ENCODE data around the gene LPP.

The LPP gene

GRCh38 chr3:188801393-188801792 lies 647.4 kb downstream of the LPP start:
- in situ Hi-C loops (cut with MboI; ENCODE audit: low sequenced_read_pairs): no loop called here

- in situ Hi-C loops (cut with MboI; ENCODE audit: low sequenced_read_pairs): no loop called here
Measured at GRCh38 chr3:188802645-188803044, 648.7 kb downstream of the LPP start.

- in situ Hi-C loops (cut with MboI; ENCODE audit: low sequenced_read_pairs): no loop called here
Measured at GRCh38 chr3:188807006-188807405, 653.0 kb downstream of the LPP start.

- in situ Hi-C loops (cut with MboI; ENCODE audit: low sequenced_read_pairs): no loop called here
Measured at GRCh38 chr3:188812198-188812597, 658.2 kb downstream of the LPP start.

- in situ Hi-C loops (cut with MboI; ENCODE audit: low sequenced_read_pairs): no loop called here
Measured at GRCh38 chr3:188814581-188814980, 660.6 kb downstream of the LPP start.

- in situ Hi-C loops (cut with MboI; ENCODE audit: low sequenced_read_pairs): no loop called here
Measured at GRCh38 chr3:188817103-188817934, 663.4 kb downstream of the LPP start.

GRCh38 chr3:188817935-188818269 lies 663.9 kb downstream of the LPP start:
- in situ Hi-C loops (cut with MboI; ENCODE audit: low sequenced_read_pairs): no loop called here

GRCh38 chr3:188818282-188818681 lies 664.3 kb downstream of the LPP start:
- in situ Hi-C loops (cut with MboI; ENCODE audit: low sequenced_read_pairs): no loop called here

- in situ Hi-C loops (cut with MboI; ENCODE audit: low sequenced_read_pairs): no loop called here
Measured at GRCh38 chr3:188819939-188820338, 666.0 kb downstream of the LPP start.

GRCh38 chr3:188822004-188822403 lies 668.0 kb downstream of the LPP start:
- in situ Hi-C loops (cut with MboI; ENCODE audit: low sequenced_read_pairs): no loop called here

GRCh38 chr3:188822411-188822810 lies 668.5 kb downstream of the LPP start:
- in situ Hi-C loops (cut with MboI; ENCODE audit: low sequenced_read_pairs): no loop called here

GRCh38 chr3:188824566-188824965 lies 670.6 kb downstream of the LPP start:
- in situ Hi-C loops (cut with MboI; ENCODE audit: low sequenced_read_pairs): no loop called here

GRCh38 chr3:188825901-188826300 lies 671.9 kb downstream of the LPP start:
- in situ Hi-C loops (cut with MboI; ENCODE audit: low sequenced_read_pairs): no loop called here

- in situ Hi-C loops (cut with MboI; ENCODE audit: low sequenced_read_pairs): no loop called here
Measured at GRCh38 chr3:188826574-188826973, 672.6 kb downstream of the LPP start.

GRCh38 chr3:188827103-188827502 lies 673.1 kb downstream of the LPP start:
- in situ Hi-C loops (cut with MboI; ENCODE audit: low sequenced_read_pairs): no loop called here

GRCh38 chr3:188827576-188827975 lies 673.6 kb downstream of the LPP start:
- in situ Hi-C loops (cut with MboI; ENCODE audit: low sequenced_read_pairs): no loop called here

- in situ Hi-C loops (cut with MboI; ENCODE audit: low sequenced_read_pairs): no loop called here
Measured at GRCh38 chr3:188829130-188829529, 675.2 kb downstream of the LPP start.

GRCh38 chr3:188829576-188829975 lies 675.6 kb downstream of the LPP start:
- in situ Hi-C loops (cut with MboI; ENCODE audit: low sequenced_read_pairs): no loop called here

GRCh38 chr3:188830893-188831292 lies 676.9 kb downstream of the LPP start:
- in situ Hi-C loops (cut with MboI; ENCODE audit: low sequenced_read_pairs): no loop called here

GRCh38 chr3:188832146-188832545 lies 678.2 kb downstream of the LPP start:
- in situ Hi-C loops (cut with MboI; ENCODE audit: low sequenced_read_pairs): no loop called here

- in situ Hi-C loops (cut with MboI; ENCODE audit: low sequenced_read_pairs): no loop called here
Measured at GRCh38 chr3:188832961-188833721, 679.2 kb downstream of the LPP start.

- in situ Hi-C loops (cut with MboI; ENCODE audit: low sequenced_read_pairs): no loop called here
Measured at GRCh38 chr3:188834349-188834748, 680.4 kb downstream of the LPP start.

Data from HL-60/S4 (cell line).